GM18499 (cell line): Measurements from ENCODE around the gene PSMA6.
"Not testable (repeated sequence)": the region's sequence is repeated elsewhere in the genome, so short reads cannot be mapped to it uniquely, and the experiment has no call there.

Source experiments
- ATAC-seq: cut with Tn5 transposase; IDR thresholded peaks from one replicate; pipeline ENCODE4 v1.9.1; 2021; ENCODE audit warnings: moderate number of reproducible peaks; ENCODE audit not compliant: insufficient read depth, unreplicated experiment

PSMA6 gene

GRCh38 chr14:35292051-35292769, at the start of gene PSMA6:
PSMA6 (plus strand) TSS chr14:35292382; CDS start chr14:35292477, 95 bp downstream.
- ATAC-seq: peak; percentile 70

- no peak for ATAC-seq
Measured at GRCh38 chr14:35242599-35243311, 49.4 kb upstream of the PSMA6 start.

GRCh38 chr14:35243956-35244355, 48.2 kb upstream of the PSMA6 start:
- ATAC-seq: no peak

GRCh38 chr14:35244542-35244941, 47.6 kb upstream of the PSMA6 start:
- ATAC-seq: no peak

GRCh38 chr14:35245051-35245450, 47.1 kb upstream of the PSMA6 start:
- ATAC-seq: no peak

GRCh38 chr14:35247777-35248475, 44.3 kb upstream of the PSMA6 start:
- ATAC-seq: no peak

GRCh38 chr14:35248476-35248788, 43.8 kb upstream of the PSMA6 start:
- no peak for ATAC-seq

GRCh38 chr14:35250319-35250718, 41.9 kb upstream of the PSMA6 start:
- no peak for ATAC-seq

GRCh38 chr14:35252451-35252868, 39.7 kb upstream of the PSMA6 start:
- ATAC-seq: no peak

GRCh38 chr14:35253056-35253455, 39.1 kb upstream of the PSMA6 start:
- not testable (repeated sequence) for ATAC-seq

GRCh38 chr14:35254034-35254622, 38.1 kb upstream of the PSMA6 start:
- not testable (repeated sequence) for ATAC-seq

GRCh38 chr14:35254736-35255135, 37.4 kb upstream of the PSMA6 start:
- no peak for ATAC-seq

- ATAC-seq: no peak
Measured at GRCh38 chr14:35255711-35256110, 36.5 kb upstream of the PSMA6 start.

GRCh38 chr14:35257809-35258208, 34.4 kb upstream of the PSMA6 start:
- no peak for ATAC-seq

- ATAC-seq: no peak
Measured at GRCh38 chr14:35258420-35258819, 33.8 kb upstream of the PSMA6 start.

- ATAC-seq: no peak
Measured at GRCh38 chr14:35261774-35262173, 30.4 kb upstream of the PSMA6 start.

- no peak for ATAC-seq
Measured at GRCh38 chr14:35262436-35262835, 29.7 kb upstream of the PSMA6 start.

- ATAC-seq: no peak
Measured at GRCh38 chr14:35268946-35269345, 23.2 kb upstream of the PSMA6 start.

- ATAC-seq: no peak
Measured at GRCh38 chr14:35274805-35275204, 17.4 kb upstream of the PSMA6 start.

GRCh38 chr14:35277179-35277578, 15.0 kb upstream of the PSMA6 start:
- no peak for ATAC-seq

GRCh38 chr14:35279369-35279768, 12.8 kb upstream of the PSMA6 start:
- ATAC-seq: no peak
